HG03103 (cell line): ENCODE measurements around the gene MYH11.
"Not testable (repeated sequence)": the region's sequence is repeated elsewhere in the genome, so short reads cannot be mapped to it uniquely, and the experiment has no call there.

Experiments
- ATAC-seq: cut with Tn5 transposase; IDR thresholded peaks from one replicate; pipeline ENCODE4 v1.9.1; 2021; ENCODE audit warnings: low read depth; ENCODE audit not compliant: unreplicated experiment

Gene MYH11

GRCh38 chr16:15726715-15727114, 130.1 kb downstream of the MYH11 start:
- no peak for ATAC-seq

- no peak for ATAC-seq
These were observed 131.1 kb downstream of the MYH11 start for GRCh38 chr16:15725641-15726240.

DNA sequence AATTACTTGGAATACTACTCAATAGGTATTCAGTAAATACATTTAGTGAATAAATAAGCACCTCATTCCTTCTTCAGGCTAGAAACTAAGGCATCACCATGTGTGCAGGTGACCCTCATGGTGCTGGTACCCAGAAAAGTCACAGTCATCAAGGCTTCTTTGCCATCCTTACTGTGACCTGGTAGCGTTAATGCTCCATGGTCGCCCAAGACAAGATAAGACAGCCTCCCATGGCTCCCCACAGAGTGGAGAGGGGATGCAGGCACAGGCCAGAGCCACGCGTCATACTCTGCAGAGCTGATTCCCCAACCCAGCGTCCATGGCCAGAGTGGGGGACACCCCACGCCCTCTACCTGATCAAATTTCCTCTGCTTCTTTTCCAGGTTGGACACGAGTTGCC, 133.0 kb downstream of the MYH11 start:
- no peak for ATAC-seq

- ATAC-seq, result no peak
These were observed 135.8 kb downstream of the MYH11 start for GRCh38 chr16:15721018-15721417.

GRCh38 chr16:15716694-15717447, 140.0 kb downstream of the MYH11 start:
- no peak for ATAC-seq

GRCh38 chr16:15715221-15715620, 141.6 kb downstream of the MYH11 start:
- no peak for ATAC-seq

GRCh38 chr16:15714393-15715172, 142.2 kb downstream of the MYH11 start:
- no peak for ATAC-seq

GRCh38 chr16:15708997-15709396, 147.8 kb downstream of the MYH11 start:
- no peak for ATAC-seq

DNA sequence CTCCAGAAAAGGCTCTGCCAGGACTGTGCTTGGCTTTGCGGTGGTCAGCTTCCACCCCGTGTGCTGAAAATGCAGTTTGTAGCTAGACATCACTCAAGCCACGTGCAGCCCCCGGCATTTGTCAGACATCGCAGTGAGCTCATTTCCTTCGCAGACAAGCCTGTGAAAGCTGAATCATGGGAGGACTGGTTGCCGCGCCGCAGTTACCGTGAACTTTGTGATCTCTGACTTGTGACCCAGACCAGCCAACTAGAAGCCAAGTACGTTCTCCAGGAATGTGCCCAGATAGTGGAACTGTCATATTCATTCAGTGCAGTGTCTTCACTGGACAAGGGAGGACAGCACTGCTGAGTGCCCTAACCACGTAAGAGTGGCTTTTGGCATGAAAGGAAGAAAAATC, 148.7 kb downstream of the MYH11 start:
- no peak for ATAC-seq

GRCh38 chr16:15707332-15707731, 149.5 kb downstream of the MYH11 start:
- ATAC-seq, result no peak

- no peak for ATAC-seq
These were observed 151.7 kb downstream of the MYH11 start for GRCh38 chr16:15705064-15705565.

DNA sequence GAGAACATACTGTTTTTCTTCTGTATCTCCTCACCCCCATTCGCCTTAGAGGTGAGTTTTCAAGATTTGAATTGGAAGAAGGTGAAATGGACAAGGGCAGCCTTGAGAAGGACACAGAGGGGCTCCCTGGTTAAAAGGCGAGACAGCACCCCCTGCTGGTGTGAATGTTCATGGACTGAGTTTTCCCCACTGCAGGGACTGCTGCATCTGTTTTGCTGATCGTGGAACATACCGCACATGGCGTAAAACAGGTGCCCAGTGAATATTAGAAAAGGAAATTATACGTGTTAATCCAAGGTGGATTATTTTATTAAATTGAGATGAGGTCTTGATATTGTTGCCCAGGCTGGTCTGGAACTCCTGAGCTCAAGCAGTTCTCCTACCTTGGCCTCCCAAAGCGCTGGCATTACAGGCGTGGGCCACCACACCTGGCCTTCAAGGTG, 152.3 kb downstream of the MYH11 start:
- ATAC-seq, result no peak

DNA sequence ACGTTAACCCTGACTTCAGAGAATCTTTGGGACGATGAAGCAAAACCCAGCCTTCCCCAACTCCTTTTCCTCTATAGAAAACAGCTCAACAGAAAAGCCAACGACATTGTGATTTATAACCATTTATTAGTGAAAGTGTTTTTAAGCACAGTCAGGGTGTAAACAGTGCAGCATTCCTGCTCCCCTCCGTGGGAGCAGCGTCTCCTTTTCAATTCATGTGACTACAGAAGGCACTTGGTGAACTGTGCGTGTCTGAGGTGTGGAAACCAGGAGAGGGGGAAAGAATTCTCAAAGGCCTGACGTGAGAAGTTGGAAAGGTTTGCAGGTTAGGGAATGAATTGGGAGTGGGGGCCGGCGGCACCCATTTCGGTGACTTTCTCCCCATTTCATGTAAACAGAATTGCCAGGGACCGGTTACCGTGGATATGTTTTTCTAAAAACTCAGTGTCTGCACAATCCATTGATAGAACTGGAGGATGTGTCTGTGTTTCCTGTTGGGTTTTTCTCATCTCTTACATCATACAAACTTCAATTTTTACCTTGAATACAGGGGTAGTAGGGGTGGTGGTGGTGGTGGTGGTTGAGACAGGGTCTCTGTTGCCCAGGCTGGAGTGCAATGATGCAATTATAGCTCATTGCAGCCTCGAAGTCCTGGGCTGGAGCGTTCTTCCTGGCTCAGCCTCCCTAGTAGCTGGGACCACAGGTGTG, 153.6 kb downstream of the MYH11 start:
- no peak for ATAC-seq

- ATAC-seq, result no peak
These were observed 154.6 kb downstream of the MYH11 start for GRCh38 chr16:15701975-15702970.

GRCh38 chr16:15701367-15701766, 155.5 kb downstream of the MYH11 start:
- ATAC-seq, result no peak

DNA sequence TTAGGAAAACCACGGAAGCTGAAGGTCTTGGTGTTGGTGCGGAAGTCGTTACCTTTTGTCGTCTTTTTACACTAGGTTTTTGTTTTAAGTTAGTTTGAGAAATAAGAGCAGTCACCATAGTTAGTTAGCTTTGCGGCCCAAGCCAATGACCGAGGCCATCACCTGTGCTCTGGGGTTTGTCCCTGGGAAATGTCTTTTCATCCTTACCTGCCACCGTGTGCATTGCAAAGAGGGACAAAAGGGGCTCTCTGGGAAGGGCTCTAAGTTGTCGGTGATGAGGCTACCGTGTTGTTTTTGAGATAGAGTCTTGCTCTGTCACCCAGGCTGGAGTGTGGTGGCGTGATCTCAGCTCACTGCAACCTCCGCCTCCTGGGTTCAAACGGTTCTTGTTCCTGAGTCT, 157.0 kb downstream of the MYH11 start:
- no peak for ATAC-seq

GRCh38 chr16:15694499-15694898, 162.3 kb downstream of the MYH11 start:
- ATAC-seq, result no peak

GRCh38 chr16:15692508-15692907, 164.3 kb downstream of the MYH11 start:
- ATAC-seq, result not testable (repeated sequence)

DNA sequence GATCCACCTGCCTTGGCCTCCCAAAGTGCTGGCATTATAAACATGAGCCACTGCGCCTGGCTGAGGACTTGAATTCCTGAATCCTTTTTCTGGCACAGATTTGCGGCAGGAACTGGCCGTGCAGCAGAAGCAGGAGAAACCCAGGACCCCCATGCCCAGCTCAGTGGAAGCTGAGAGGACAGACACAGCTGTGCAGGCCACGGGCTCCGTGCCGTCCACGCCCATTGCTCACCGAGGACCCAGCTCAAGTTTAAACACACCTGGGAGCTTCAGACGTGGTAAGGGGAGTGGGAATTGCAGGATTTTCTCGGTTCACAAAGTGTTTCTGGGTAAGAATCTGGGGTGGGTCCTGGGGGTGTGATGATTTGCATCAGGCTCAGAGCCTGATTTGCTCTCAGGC, 165.8 kb downstream of the MYH11 start:
- no peak for ATAC-seq

DNA sequence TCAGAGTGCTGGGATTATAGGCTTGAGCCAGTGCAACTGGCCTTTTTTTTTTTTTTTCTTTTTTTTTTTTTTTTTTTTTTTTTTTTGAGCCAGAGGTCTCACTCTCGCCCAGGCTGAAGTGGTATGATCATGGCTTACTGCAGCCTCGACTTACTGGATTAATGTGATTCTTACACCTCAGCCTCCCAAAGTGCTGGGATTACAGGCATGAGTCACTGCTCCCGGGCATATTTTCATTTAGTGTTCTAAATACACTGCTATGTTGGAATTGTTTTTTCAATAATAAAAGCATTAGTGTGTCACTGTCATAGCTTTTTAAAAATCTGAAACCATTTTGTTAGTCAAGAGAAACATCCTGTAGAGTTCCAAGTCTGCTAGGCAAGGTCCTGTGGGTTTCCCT, 166.5 kb downstream of the MYH11 start:
- no peak for ATAC-seq
